MM.1S (cell line): ENCODE results near the gene SLC24A3.

Source experiments
- CTCF ChIP-seq: fragments of 300-600 bp; sonication (generic); IDR thresholded peaks from 2 replicates; pipeline ENCODE4 v1.5.1; 2016; ENCODE audit warnings: antibody characterized with exemption, low read length, mixed read lengths
- EZH2 ChIP-seq: fragments of 300-600 bp; sonication (generic); optimal IDR thresholded peaks from 2 replicates; pipeline ENCODE3; 2017; ENCODE audit warnings: low read depth, mild to moderate bottlenecking, antibody characterized with exemption, low read length, mixed read lengths

DNA sequence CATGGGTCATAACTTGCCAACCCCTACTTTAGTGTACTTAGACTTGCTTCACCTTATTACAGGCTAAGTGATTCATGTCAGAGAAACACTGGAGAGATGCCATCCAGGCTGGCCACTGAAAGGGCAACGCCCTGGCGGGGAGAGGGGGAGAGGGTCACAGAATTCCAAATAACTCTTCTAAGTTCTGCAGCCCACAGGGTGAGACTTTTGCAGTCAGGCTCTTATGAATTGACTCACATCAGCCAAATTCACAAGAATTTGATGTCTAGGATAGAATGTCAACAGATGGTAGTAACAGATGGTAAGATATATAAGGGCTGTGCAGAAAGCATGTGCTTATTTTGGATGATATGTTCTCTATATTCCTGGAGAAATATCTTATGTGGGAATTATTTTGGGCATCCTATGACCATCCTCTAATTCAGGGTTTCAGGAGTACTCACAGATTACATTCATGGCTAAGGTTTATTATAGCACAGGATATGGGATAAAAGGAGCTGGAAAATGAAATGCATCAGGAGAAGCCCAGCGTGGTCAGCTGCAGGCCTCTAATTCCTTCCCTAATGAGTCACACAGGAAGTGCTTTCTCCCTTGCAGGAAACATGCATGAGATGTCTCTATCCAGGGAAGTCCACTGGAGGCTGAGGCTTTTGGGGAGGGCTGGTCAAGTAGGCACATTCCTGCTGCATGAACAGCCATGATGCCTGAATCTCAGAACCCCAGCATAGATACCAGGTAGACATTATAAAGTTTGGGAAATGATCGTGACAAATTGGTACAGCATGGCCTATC, 486.9 kb downstream of the SLC24A3 start:
- TF ChIP-seq EZH2 (no peak), CTCF (no peak)
